Pancreas (tissue), 10 donors: ENCODE results near the gene MEI4. TPM values are rescaled to one million over a fixed set of nuclear protein-coding genes. Genes with fewer than 3 reads are reported as not detected.

Experiments used
- ATAC-seq, 4 donors: fragments of 200-7000 bp; cut with Tn5 transposase; one replicate each; pipeline versions ENCODE4 v1.8.0 to v1.9.1; 2020; ENCODE audit warnings: mild to moderate bottlenecking in 4 of 4, moderate library complexity in 4 of 4
- DNase-seq, 6 donors: peaks; one replicate each; pipeline ENCODE4 v3.0.0-alpha.2; 2020
- FAIRE-seq: peaks from 2 replicates; lab custom pipeline; 2012; peaks lifted over from hg19 to GRCh38; lab: Jason Lieb, UNC
- H3K27ac ChIP-seq, 4 donors: fragments of 200-600 bp; sonication (generic); 1 replicate in 3 of 4; 2 replicates in 1 of 4; pipeline versions ENCODE4 v1.5.0 to v1.8.0; 2020
- H3K27me3 ChIP-seq, 4 donors: fragments of 200-600 bp; one replicate each; pipeline ENCODE4 v1.8.0; 2021
- H3K36me3 ChIP-seq, 3 donors: fragments of 200-600 bp; sonication (generic) in 1 of 3; one replicate each; pipeline versions ENCODE4 v1.5.0 to v1.8.0; 2020 to 2021
- H3K4me1 ChIP-seq, 3 donors: fragments of 200-600 bp; one replicate each; pipeline ENCODE4 v1.8.0; 2021
- H3K4me3 ChIP-seq, 4 donors: fragments of 200-600 bp; sonication (generic) in 2 of 4; one replicate each; pipeline versions ENCODE4 v1.5.0 to v1.8.0; 2020 to 2021
- H3K9me3 ChIP-seq, 4 donors: fragments of 200-600 bp; one replicate each; pipeline ENCODE4 v1.8.0; 2021
- WGBS, 2 donors: extraction: QIAGEN DNeasy Blood & Tissue Kit; methylation state at CpG; one replicate each; pipeline ENCODE4 v1.1.7; 2013; 5-methylcytosine and 5-hydroxymethylcytosine counted together
- intact Hi-C, 3 donors: fragments of 100-400 bp; cut with DNase I; formaldehyde crosslinking; loops; one replicate each; pipeline versions ENCODE4 v1.11.1 to v1.14.2; 2022
- polyA plus RNA-seq, 2 donors: library from polyadenylated mRNA; stranded (reverse); fragments of 200-250 nt; gene quantifications; one replicate each; pipeline ENCODE4 v1.2.3, GENCODE V29; 2013
- total RNA-seq, 6 donors: library from RNA; stranded (reverse); fragmentation: NEBNext Ultra II Directional in 4 of 6; extraction: Animal tissue kit (Norgen Biotek cat#: 25700) in 4 of 6; gene quantifications; one replicate each; pipeline versions ENCODE4 v1.2.1 to v1.2.4, GENCODE V29; 2021 to 2023
- TF ChIP-seq, protein P1 (sequence below), 4 donors: fragments of 200-600 bp; sonication (generic) in 3 of 4; IDR thresholded peaks; one replicate each; pipeline versions ENCODE4 v1.5.0 to v1.8.0; 2021; ENCODE audit warnings: antibody characterized with exemption in 4 of 4
- donor health status: healthy with polysubstance abuse.
- donor health status: DM: no; HTN: no; CAD: no; lungs with moderate emphysema.
- donor health status: DM: no; HTN: no; CAD: no.
- donor health status: control.
- donor health status: control.
- donor health status: Bipolar disorder and iron deficiency.
- donor health status: DM: yes; HTN: yes; CAD: no.
- donor health status: DM: no; HTN: no; CAD: no.
- donor health status: DM: no; HTN: no; CAD: no.
- donor health status: DM: yes; HTN: yes; CAD: no.

The MEI4 gene
- total and polyA plus RNA-seq, 8 donors = 0.30 to 1.9 (median 1.1) TPM

DNA sequence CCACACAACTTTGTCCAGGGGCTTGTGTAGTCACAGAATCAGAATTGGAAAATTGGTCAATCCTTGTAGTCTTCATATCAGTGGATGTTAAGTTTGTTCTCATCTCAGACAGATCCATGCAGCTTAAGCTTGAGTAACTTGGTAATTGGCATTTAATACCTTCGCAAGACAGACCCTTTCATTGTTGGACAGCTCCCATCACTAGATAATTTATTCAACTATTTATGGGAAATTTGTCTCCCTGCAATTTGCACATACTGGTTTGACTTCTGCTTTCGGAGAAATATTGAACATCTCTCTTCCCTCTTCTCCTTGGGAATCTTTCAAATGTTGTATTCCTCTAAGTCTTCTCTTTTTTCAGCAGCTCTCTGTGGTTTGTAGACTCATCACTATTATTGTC, 17.1 kb downstream of the MEI4 start:
- intact Hi-C loops = no loop called here
- H3K27me3 ChIP-seq = no peaks in the 10 kb centered on the region
- H3K9me3 ChIP-seq = no peaks in the 10 kb centered on the region
- ATAC-seq = no peak
- H3K36me3 ChIP-seq = no peaks in the 10 kb centered on the region
- WGBS, 2 donors = 86% methylated on average over 2 of the region's 2 CpGs
- no peak overlapping the region for H3K4me3 ChIP-seq
- no peak for FAIRE-seq
- DNase-seq = no peak
- TF ChIP-seq, protein P1, sequence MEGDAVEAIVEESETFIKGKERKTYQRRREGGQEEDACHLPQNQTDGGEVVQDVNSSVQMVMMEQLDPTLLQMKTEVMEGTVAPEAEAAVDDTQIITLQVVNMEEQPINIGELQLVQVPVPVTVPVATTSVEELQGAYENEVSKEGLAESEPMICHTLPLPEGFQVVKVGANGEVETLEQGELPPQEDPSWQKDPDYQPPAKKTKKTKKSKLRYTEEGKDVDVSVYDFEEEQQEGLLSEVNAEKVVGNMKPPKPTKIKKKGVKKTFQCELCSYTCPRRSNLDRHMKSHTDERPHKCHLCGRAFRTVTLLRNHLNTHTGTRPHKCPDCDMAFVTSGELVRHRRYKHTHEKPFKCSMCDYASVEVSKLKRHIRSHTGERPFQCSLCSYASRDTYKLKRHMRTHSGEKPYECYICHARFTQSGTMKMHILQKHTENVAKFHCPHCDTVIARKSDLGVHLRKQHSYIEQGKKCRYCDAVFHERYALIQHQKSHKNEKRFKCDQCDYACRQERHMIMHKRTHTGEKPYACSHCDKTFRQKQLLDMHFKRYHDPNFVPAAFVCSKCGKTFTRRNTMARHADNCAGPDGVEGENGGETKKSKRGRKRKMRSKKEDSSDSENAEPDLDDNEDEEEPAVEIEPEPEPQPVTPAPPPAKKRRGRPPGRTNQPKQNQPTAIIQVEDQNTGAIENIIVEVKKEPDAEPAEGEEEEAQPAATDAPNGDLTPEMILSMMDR (IDR thresholded peaks at IDR 0.05) = no peak
- no peaks in the 10 kb centered on the region for H3K4me1 ChIP-seq
- H3K27ac ChIP-seq = no peak overlapping the region

DNA sequence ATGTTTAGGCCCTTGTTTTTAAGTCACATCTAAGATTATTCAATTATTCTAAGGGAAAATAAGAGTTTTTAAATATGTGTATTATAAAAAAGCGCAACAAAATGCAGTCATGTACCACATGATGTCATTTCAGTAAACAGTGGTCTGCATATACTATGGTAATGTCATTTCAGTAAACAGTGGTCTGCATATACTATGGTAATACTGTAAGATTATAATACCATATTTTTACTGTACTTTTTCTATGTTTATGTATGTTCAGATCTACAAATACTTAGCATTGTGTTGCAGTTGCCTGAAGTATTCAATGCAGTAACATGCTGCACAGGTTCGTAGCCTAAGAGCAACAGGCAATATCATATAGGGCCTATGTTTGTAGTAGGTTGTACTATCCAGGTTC, 21.4 kb downstream of the MEI4 start:
- Histone ChIP-seq H3K27me3 (no peaks in the 10 kb centered on the region), H3K4me1 (no peaks in the 10 kb centered on the region)
- WGBS, 2 donors = 85 to 97% methylated on average over 2 of the region's 2 CpGs

GRCh38 chr6:77678048-77678447, 25.2 kb downstream of the MEI4 start:
- TF ChIP-seq, protein P1 (IDR thresholded peaks at IDR 0.05) = no peak
- no peaks in the 10 kb centered on the region for H3K4me1 ChIP-seq
- FAIRE-seq (no peak), ATAC-seq (no peak), DNase-seq (no peak)
- 59 to 85% methylated on average over 4 of the region's 4 CpGs for WGBS, 2 donors
- H3K27ac ChIP-seq = no peak overlapping the region
- H3K4me3 ChIP-seq = no peak overlapping the region
- intact Hi-C loops = no loop called here
- no peaks in the 10 kb centered on the region for H3K9me3 ChIP-seq
- H3K27me3 ChIP-seq = no peaks in the 10 kb centered on the region
- no peaks in the 10 kb centered on the region for H3K36me3 ChIP-seq

More for the DNA sequence above, 21.4 kb downstream of the MEI4 start:
- H3K9me3 ChIP-seq = no peaks in the 10 kb centered on the region
- no peak overlapping the region for H3K27ac ChIP-seq
- DNase-seq (no peak), FAIRE-seq (no peak), ATAC-seq (no peak)
- no peaks in the 10 kb centered on the region for H3K36me3 ChIP-seq
- intact Hi-C loops = no loop called here
- TF ChIP-seq, protein P1 (IDR thresholded peaks at IDR 0.05) = no peak
- H3K4me3 ChIP-seq = no peak overlapping the region

DNA sequence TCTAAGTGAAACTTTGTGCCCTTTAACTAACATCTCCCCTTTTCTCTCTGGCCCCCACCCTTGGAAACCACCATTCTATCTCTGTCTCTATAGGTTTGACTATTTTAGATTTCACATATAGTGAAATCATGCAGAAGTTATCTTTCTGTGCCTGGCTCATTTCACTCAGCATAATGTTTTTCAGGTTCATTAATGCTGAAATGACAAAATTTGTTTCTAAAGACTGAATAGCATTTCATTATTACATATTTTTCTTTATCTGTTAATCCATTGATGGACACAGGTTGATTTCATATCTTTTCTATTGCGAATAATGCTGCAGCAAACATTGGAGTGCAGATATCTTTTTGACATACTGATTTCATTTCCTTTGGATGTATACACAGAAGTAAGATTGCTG, 30.7 kb downstream of the MEI4 start:
- TF ChIP-seq, protein P1 (IDR thresholded peaks at IDR 0.05) = no peak
- H3K4me1 ChIP-seq = no peaks in the 10 kb centered on the region
- WGBS, 2 donors = 61 to 75% methylated on average over 1 of the region's 1 CpG
- H3K27ac ChIP-seq = no peak overlapping the region
- ATAC-seq (no peak), DNase-seq (no peak), FAIRE-seq (no peak)
- intact Hi-C loops = no loop called here
- H3K4me3 ChIP-seq = no peak overlapping the region
- H3K36me3 ChIP-seq = no peaks in the 10 kb centered on the region
- H3K27me3 ChIP-seq = no peaks in the 10 kb centered on the region
- no peaks in the 10 kb centered on the region for H3K9me3 ChIP-seq

DNA sequence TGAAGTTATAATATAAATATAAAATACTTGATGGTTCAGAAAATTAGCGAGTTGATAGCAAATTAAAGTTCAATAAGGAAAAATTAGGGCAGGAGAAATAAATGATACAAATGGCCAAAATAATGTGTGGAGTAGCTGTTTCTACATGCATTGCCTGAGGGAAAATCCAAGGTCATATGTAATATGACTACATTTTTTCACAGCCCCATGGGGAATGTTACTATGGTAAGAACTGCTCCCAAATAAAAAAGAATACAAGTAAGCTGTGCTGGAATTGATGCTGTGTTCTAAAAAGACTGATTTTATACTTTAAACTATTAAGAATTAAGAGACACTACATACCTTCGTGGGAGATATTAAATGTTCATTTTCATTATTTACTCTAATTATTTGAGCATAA, 34.1 kb downstream of the MEI4 start:
- H3K27ac ChIP-seq = no peak overlapping the region
- ATAC-seq = no peak
- WGBS, 2 donors = 71 to 79% methylated on average over 2 of the region's 2 CpGs
- no peaks in the 10 kb centered on the region for H3K9me3 ChIP-seq
- FAIRE-seq = no peak
- no peaks in the 10 kb centered on the region for H3K36me3 ChIP-seq
- no peak overlapping the region for H3K4me3 ChIP-seq
- no peaks in the 10 kb centered on the region for H3K27me3 ChIP-seq
- DNase-seq = no peak
- intact Hi-C loops = no loop called here
- TF ChIP-seq, protein P1 (IDR thresholded peaks at IDR 0.05) = no peak
- no peaks in the 10 kb centered on the region for H3K4me1 ChIP-seq
